ENCODE data around the gene SLC41A3.

SLC41A3 gene

GRCh38 chr3:126018545-126018944 is 65.4 kb downstream of the SLC41A3 start:
- no peak for DNase-seq (ENCODE audit: low spot score)
- no peak for TF ChIP-seq CTCF (conservative IDR thresholded peaks at IDR 0.05; ENCODE audit: low read depth)
- ChIA-PET POLR2A (ENCODE audit: low non-redundant PET) (no interaction called here), CTCF (no interaction called here)
- H3K27ac ChIP-seq: no peak overlapping the region

GRCh38 chr3:126017362-126017761 is 66.6 kb downstream of the SLC41A3 start:
- POLR2A ChIA-PET (ENCODE audit: low non-redundant PET): no interaction called here
- H3K27ac ChIP-seq: no peak overlapping the region
- CTCF ChIA-PET: interaction anchor here (0.6 kb wide), 1 partner anchor 566 kb away, joined by 3 read pairs; no protein-coding TSS in a partner anchor
- no peak for DNase-seq (ENCODE audit: low spot score)
- no peak for TF ChIP-seq CTCF (conservative IDR thresholded peaks at IDR 0.05; ENCODE audit: low read depth)

- TF ChIP-seq CTCF (conservative IDR thresholded peaks at IDR 0.05; ENCODE audit: low read depth): no peak
- no peak for DNase-seq (ENCODE audit: low spot score)
- no peak overlapping the region for H3K27ac ChIP-seq
- ChIA-PET POLR2A (ENCODE audit: low non-redundant PET) (no interaction called here), CTCF (interaction anchor here (0.6 kb wide), 1 partner anchor 567 kb away, joined by 3 read pairs; no protein-coding TSS in a partner anchor)
Measured at GRCh38 chr3:126016616-126017015, 67.3 kb downstream of the SLC41A3 start.

- TF ChIP-seq CTCF (conservative IDR thresholded peaks at IDR 0.05; ENCODE audit: low read depth): no peak
Measured at GRCh38 chr3:126015075-126015474, 68.8 kb downstream of the SLC41A3 start.

GRCh38 chr3:126014252-126014651 is 69.7 kb downstream of the SLC41A3 start:
- ChIA-PET POLR2A (ENCODE audit: low non-redundant PET) (no interaction called here), CTCF (interaction anchor here (0.6 kb wide), 2 partner anchors 375 to 1523 kb away, joined by 3 to 4 read pairs; no protein-coding TSS in a partner anchor)
- TF ChIP-seq CTCF (conservative IDR thresholded peaks at IDR 0.05; ENCODE audit: low read depth): no peak
- no peak overlapping the region for H3K27ac ChIP-seq
- no peak for DNase-seq (ENCODE audit: low spot score)

More at GRCh38 chr3:126015075-126015474, 68.8 kb downstream of the SLC41A3 start:
- ChIA-PET POLR2A (ENCODE audit: low non-redundant PET) (no interaction called here), CTCF (no interaction called here)
- no peak for DNase-seq (ENCODE audit: low spot score)
- no peak overlapping the region for H3K27ac ChIP-seq

GRCh38 chr3:126013751-126014156 is 70.2 kb downstream of the SLC41A3 start:
- no peak for TF ChIP-seq CTCF (conservative IDR thresholded peaks at IDR 0.05; ENCODE audit: low read depth)
- CTCF ChIA-PET: interaction anchor here (0.6 kb wide), 2 partner anchors 375 to 1524 kb away, joined by 3 to 4 read pairs; no protein-coding TSS in a partner anchor
- H3K27ac ChIP-seq: no peak overlapping the region
- DNase-seq (ENCODE audit: low spot score): no peak
- POLR2A ChIA-PET (ENCODE audit: low non-redundant PET): no interaction called here
